Sigmoid colon (tissue), 7 donors: Measurements from ENCODE around the gene HMGCL. TPM values are rescaled to one million over a fixed set of nuclear protein-coding genes. Genes with fewer than 3 reads are reported as not detected.

ENCODE experiments used
- DNase-seq: peaks from one replicate; pipeline ENCODE4 v3.0.0-alpha.2; 2019
- H3K27ac ChIP-seq, 4 donors: fragments of 200-600 bp; sonication (generic); one replicate each; pipeline ENCODE4 v1.5.1; 2016 to 2019; ENCODE audit warnings: mild to moderate bottlenecking in 1 of 4
- H3K27me3 ChIP-seq, 3 donors: fragments of 200-600 bp; sonication (generic); one replicate each; pipeline ENCODE4 v1.5.1; 2019; ENCODE audit warnings: mild to moderate bottlenecking in 1 of 3
- H3K36me3 ChIP-seq, 4 donors: fragments of 200-600 bp; sonication (generic); one replicate each; pipeline ENCODE4 v1.5.1; 2016 to 2019
- H3K4me1 ChIP-seq, 4 donors: fragments of 200-600 bp; sonication (generic); one replicate each; pipeline ENCODE4 v1.5.1; 2017 to 2019
- H3K4me3 ChIP-seq, 4 donors: fragments of 200-600 bp; sonication (generic); one replicate each; pipeline ENCODE4 v1.5.1; 2017 to 2019; ENCODE audit warnings: mild to moderate bottlenecking in 2 of 4, moderate library complexity in 1 of 4
- H3K9me3 ChIP-seq, 4 donors: fragments of 200-600 bp in 3 of 4; sonication (generic) in 3 of 4; one replicate each; pipeline versions ENCODE4 v1.5.1 to v1.6.1; 2013 to 2019
- EP300 ChIP-seq, 4 donors: sonication (generic); formaldehyde crosslinking; IDR thresholded peaks; one replicate each; pipeline ENCODE4 v1.6.1; 2017; ENCODE audit warnings: antibody characterized with exemption in 4 of 4
- POLR2A ChIP-seq, 2 donors: fragments of 450-650 bp; IDR thresholded peaks; one replicate each; pipeline ENCODE4 v1.6.1; 2016; ENCODE audit warnings: antibody characterized with exemption in 2 of 2, mild to moderate bottlenecking in 2 of 2, moderate library complexity in 2 of 2
- POLR2AphosphoS5 ChIP-seq, 4 donors: sonication (generic); formaldehyde crosslinking; IDR thresholded peaks; one replicate each; pipeline ENCODE4 v1.6.1; 2017; ENCODE audit warnings: antibody characterized with exemption in 4 of 4
- WGBS, 2 donors: extraction: QIAGEN DNeasy Blood & Tissue Kit; methylation state at CpG; one replicate each; pipeline ENCODE4 v1.1.7; 2013; 5-methylcytosine and 5-hydroxymethylcytosine counted together
- intact Hi-C: fragments of 100-400 bp; cut with DNase I; formaldehyde crosslinking; loops from one replicate; pipeline ENCODE4 v1.15.1; 2023
- polyA plus RNA-seq, 3 donors: library from polyadenylated mRNA; stranded (reverse); fragments of 200-250 nt; gene quantifications; one replicate each; pipeline ENCODE4 v1.2.3, GENCODE V29; 2013
- total RNA-seq, 4 donors: library from RNA; depleted of rRNA; stranded (reverse); fragments of >200 nt; gene quantifications; one replicate each; pipeline ENCODE4 v1.1.0, GENCODE V29; 2016
- TF ChIP-seq, protein P1 (sequence below), 4 experiments: fragments of 450-650 bp in 3 of 4; fragments of 200-600 bp in 1 of 4; IDR thresholded peaks; one replicate each; pipeline ENCODE4 v1.5.1; 2016 to 2019; ENCODE audit warnings: antibody characterized with exemption in 4 of 4, mild to moderate bottlenecking in 3 of 4, moderate library complexity in 2 of 4
- donor health status: healthy with polysubstance abuse.
- donor health status: Bipolar disorder and iron deficiency.
- donor health status: healthy.

HMGCL gene
- total and polyA plus RNA-seq, 7 donors = 24.8 to 156 (median 47.4) TPM

DNA sequence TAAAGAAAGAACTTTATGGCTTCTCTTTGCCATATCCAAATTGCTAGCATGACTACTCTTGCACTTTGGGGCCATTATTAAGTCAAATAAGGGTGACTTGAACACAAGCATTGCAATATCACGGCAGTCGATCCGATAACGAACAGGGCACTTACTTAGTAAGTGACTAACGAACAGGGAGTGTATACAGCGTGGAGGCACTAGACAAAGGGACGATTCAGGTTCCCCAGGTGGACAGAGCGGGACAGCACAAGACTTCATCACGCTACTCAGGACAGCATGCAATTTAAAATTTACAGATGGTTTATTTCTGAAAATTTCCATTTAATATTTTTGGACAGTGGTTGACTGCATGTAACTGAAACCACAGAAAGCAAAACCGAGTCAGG, 52.4 kb downstream of the HMGCL start:
- peaks cover 0 to 25% (median 12%) of the 10 kb centered on the region in 4 donors for H3K4me1 ChIP-seq
- intact Hi-C loops = loop anchor here (2.0 to 10.0 kb wide), 3 partner anchors 92 to 342 kb away; partner anchors contain the start of genes FUCA1 and MYOM3
- DNase-seq = no peak
- H3K4me3 ChIP-seq = no peak overlapping the region
- no peaks in the 10 kb centered on the region for H3K9me3 ChIP-seq
- H3K27me3 ChIP-seq = no peaks in the 10 kb centered on the region
- TF ChIP-seq EP300 (IDR thresholded peaks at IDR 0.05) = no peak
- no peak overlapping the region for H3K27ac ChIP-seq
- H3K36me3 ChIP-seq = peaks cover 0 to 24% (median 0%) of the 10 kb centered on the region in 4 donors
- 92 to 94% methylated on average over 10 of the region's 10 CpGs for WGBS, 2 donors

DNA sequence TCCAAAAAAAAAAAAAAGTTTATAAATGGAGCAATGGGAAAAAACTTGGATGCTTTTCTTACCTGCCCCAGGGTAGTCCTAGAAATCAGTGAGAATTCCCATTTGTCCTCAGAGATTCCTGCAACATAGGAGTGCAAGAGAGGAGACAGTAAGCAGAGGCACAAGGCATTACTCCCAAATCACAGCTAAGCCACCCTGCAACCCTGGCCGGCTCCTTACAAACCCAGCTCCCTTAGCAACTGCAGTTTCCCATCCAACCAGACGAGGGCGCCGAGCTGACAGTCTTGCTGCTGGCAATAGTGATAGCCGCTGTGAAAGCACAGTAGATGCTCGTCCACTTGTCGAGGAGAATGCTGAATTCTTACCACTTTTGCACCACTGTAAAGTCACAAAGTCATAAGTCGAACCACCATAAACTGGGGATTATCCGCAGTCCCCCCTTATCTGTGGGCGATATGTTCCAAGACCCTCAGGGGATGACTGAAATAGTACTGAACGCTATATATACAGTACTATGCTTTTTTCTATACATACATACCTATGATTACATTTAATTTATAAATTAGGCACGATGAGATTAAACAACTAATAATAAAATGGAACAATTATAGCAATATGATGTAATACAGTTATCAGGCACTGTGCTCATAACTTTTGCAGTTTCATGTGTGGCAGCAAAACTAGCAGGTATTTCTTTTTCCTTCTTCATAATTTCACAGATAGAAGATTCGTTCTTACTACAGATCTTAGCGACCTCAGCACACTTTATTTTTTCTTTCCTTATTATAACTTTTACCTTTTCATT, 53.0 kb downstream of the HMGCL start:
- Histone ChIP-seq H3K4me3 (no peak overlapping the region), H3K9me3 (no peaks in the 10 kb centered on the region), H3K36me3 (peaks cover 0 to 24% (median 0%) of the 10 kb centered on the region in 4 donors), H3K27me3 (no peaks in the 10 kb centered on the region), H3K4me1 (peaks cover 0 to 19% (median 7%) of the 10 kb centered on the region in 4 donors), H3K27ac (no peak overlapping the region)
- intact Hi-C loops = loop anchor here (2.0 to 10.0 kb wide), 3 partner anchors 93 to 343 kb away; partner anchors contain the start of genes FUCA1 and MYOM3
- DNase-seq = peak; percentile 91
- 21 to 23% methylated on average over 14 of the region's 14 CpGs for WGBS, 2 donors
- TF ChIP-seq, protein P1, sequence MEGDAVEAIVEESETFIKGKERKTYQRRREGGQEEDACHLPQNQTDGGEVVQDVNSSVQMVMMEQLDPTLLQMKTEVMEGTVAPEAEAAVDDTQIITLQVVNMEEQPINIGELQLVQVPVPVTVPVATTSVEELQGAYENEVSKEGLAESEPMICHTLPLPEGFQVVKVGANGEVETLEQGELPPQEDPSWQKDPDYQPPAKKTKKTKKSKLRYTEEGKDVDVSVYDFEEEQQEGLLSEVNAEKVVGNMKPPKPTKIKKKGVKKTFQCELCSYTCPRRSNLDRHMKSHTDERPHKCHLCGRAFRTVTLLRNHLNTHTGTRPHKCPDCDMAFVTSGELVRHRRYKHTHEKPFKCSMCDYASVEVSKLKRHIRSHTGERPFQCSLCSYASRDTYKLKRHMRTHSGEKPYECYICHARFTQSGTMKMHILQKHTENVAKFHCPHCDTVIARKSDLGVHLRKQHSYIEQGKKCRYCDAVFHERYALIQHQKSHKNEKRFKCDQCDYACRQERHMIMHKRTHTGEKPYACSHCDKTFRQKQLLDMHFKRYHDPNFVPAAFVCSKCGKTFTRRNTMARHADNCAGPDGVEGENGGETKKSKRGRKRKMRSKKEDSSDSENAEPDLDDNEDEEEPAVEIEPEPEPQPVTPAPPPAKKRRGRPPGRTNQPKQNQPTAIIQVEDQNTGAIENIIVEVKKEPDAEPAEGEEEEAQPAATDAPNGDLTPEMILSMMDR (IDR thresholded peaks at IDR 0.05) = peak; percentile 70 to 89 (median 74)
- no peak for TF ChIP-seq POLR2A (IDR thresholded peaks at IDR 0.05)

DNA sequence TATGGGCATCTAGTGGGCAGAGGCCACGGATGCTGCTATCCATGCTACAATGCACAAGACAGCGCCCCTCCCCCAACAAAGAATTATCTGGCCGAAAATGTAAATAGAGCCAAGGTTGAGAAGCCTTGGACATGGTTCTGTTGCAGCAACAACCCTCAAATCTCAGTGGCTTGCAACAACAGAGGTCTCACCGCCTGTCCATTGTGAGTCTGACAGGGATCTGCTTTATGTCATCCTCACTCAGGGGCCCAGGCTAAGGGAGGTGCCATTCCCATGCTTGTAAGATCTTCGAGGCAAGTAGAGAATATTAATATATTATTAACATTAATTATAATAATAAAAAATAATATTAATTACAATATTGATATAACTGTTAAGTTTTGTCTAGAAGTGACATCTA, 56.5 kb downstream of the HMGCL start:
- intact Hi-C loops = no loop called here
- H3K4me3 ChIP-seq = no peak overlapping the region
- TF ChIP-seq POLR2A (IDR thresholded peaks at IDR 0.05) = no peak
- TF ChIP-seq EP300 (IDR thresholded peaks at IDR 0.05) = no peak
- TF ChIP-seq, protein P1 (IDR thresholded peaks at IDR 0.05) = no peak
- TF ChIP-seq POLR2AphosphoS5 (IDR thresholded peaks at IDR 0.05) = no peak
- H3K9me3 ChIP-seq = no peaks in the 10 kb centered on the region
- H3K4me1 ChIP-seq = peaks cover 0 to 11% (median 6%) of the 10 kb centered on the region in 4 donors
- WGBS, 2 donors = 86 to 88% methylated on average over 5 of the region's 5 CpGs
- DNase-seq = no peak
- peaks cover 0 to 30% (median 0%) of the 10 kb centered on the region in 4 donors for H3K36me3 ChIP-seq
- no peak overlapping the region for H3K27ac ChIP-seq
- H3K27me3 ChIP-seq = no peaks in the 10 kb centered on the region

DNA sequence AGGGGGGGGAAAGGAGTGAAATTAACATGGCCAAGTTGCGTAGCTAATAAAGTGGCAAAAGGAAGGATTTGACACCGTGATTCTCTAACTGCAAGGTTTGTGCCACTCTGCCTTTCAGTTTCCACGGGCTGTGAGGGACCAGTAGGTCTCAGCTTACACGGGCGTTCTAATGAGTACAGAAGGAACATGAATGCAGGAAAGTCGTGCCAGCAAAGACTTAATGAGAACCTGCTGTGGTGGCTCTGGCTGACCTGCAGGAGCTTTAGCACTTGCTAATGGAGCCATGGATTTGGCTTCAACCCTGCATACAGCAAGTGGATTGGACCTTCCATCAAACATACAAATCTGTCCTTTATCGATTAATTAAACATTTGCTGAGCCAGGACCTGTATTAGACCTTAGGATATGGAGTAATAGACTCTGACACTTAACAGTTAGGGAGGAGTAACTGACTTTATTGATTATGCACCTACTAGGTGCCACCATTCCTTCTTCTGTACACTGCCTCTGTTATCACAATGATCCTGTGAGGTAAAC, 62.1 kb downstream of the HMGCL start:
- peak overlapping the region in 2 of 4 donors; percentile 15 to 43 for H3K27ac ChIP-seq
- TF ChIP-seq EP300 (IDR thresholded peaks at IDR 0.05) (no peak), POLR2A (IDR thresholded peaks at IDR 0.05) (no peak), POLR2AphosphoS5 (IDR thresholded peaks at IDR 0.05) (no peak)
- TF ChIP-seq, protein P1 (IDR thresholded peaks at IDR 0.05) = no peak
- H3K9me3 ChIP-seq = no peaks in the 10 kb centered on the region
- no peak overlapping the region for H3K4me3 ChIP-seq
- peaks cover 7 to 55% (median 13%) of the 10 kb centered on the region in 4 donors for H3K36me3 ChIP-seq
- no peaks in the 10 kb centered on the region for H3K27me3 ChIP-seq
- 92 to 94% methylated on average over 7 of the region's 7 CpGs for WGBS, 2 donors
- intact Hi-C loops = no loop called here
- peaks cover 0 to 20% (median 19%) of the 10 kb centered on the region in 4 donors for H3K4me1 ChIP-seq
- no peak for DNase-seq

DNA sequence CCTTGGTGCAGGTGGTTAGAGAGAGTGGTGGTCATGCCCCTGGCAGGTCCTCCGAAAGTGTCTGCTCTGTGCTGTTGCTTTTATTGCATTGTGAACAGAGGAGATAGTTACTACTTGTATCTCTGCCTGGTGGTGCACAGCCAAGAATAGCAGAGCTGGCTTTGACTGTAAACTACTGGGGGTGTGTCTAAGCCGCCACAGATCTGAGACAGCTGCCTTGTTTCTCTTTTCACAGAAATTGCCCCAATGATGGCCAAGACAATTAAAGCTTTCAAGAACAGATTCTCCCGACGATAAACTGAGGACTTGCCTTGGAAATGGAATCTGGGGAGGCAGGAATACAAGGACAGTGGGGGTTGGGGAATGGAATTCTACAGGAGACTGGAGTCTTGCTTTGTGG, 66.0 kb downstream of the HMGCL start:
- no peaks in the 10 kb centered on the region for H3K27me3 ChIP-seq
- peaks cover 0 to 20% (median 19%) of the 10 kb centered on the region in 4 donors for H3K4me1 ChIP-seq
- H3K36me3 ChIP-seq = peaks cover 37 to 85% (median 49%) of the 10 kb centered on the region in 4 donors
- peak overlapping the region in 1 of 4 donors; percentile 50 for H3K27ac ChIP-seq
- DNase-seq = no peak
- no peaks in the 10 kb centered on the region for H3K9me3 ChIP-seq
- TF ChIP-seq EP300 (IDR thresholded peaks at IDR 0.05) (no peak), POLR2AphosphoS5 (IDR thresholded peaks at IDR 0.05) (no peak), POLR2A (IDR thresholded peaks at IDR 0.05) (no peak)
- TF ChIP-seq, protein P1 (IDR thresholded peaks at IDR 0.05) = no peak
- no peak overlapping the region for H3K4me3 ChIP-seq
- intact Hi-C loops = no loop called here
- WGBS, 2 donors = 24 to 66% methylated on average over 4 of the region's 4 CpGs
